ENCODE results near the gene GPR61.

GPR61 gene

GRCh38 chr1:109503935-109504334 lies 35.7 kb upstream of the GPR61 start:
- Histone ChIP-seq H2BK12ac (ENCODE audit: low read length) (no peak overlapping the region), H3K27me3 (ENCODE audit: control insufficient read depth in 3 of 3, insufficient read depth in 3 of 3, low read depth in 1 of 3, low read length in 3 of 3) (peaks cover 0 to under 1% (median 0%) of the 10 kb centered on the region in 3 experiments), H3K23ac (ENCODE audit: low read depth, low read length, poor library complexity) (no peak overlapping the region), H4K8ac (ENCODE audit: low read depth, low read length) (no peak overlapping the region), H2BK5ac (ENCODE audit: low read length) (no peak overlapping the region), H3K18ac (ENCODE audit: low read length) (no peak overlapping the region), H2AK5ac (ENCODE audit: low read depth, low read length) (no peak overlapping the region), H2AFZ (ENCODE audit: low read length) (no peak overlapping the region), H3K9me3 (replicated peaks in 1 of 2; ENCODE audit: control insufficient read depth in 2 of 2, insufficient read depth in 1 of 2, low read depth in 1 of 2, low read length in 2 of 2) (no peaks in the 10 kb centered on the region), H3K79me1 (ENCODE audit: low read depth, low read length) (no peaks in the 10 kb centered on the region), H3K36me3 (replicated peaks in 1 of 2; ENCODE audit: control insufficient read depth in 2 of 2, insufficient read depth in 2 of 2, low read length in 2 of 2) (peaks cover 5 to 14% of the 10 kb centered on the region in 2 donors), H3K4me2 (ENCODE audit: insufficient read depth, low read length, poor library complexity, severe bottlenecking) (no peak overlapping the region), H3K4me3 (ENCODE audit: low read length in 2 of 2) (no peak overlapping the region), H2BK120ac (ENCODE audit: low read depth, low read length) (no peak overlapping the region), H3K9ac (ENCODE audit: low read depth, low read length, poor library complexity) (no peak overlapping the region), H3K4me1 (ENCODE audit: control insufficient read depth in 2 of 2, insufficient read depth in 1 of 2, low read depth in 1 of 2, low read length in 2 of 2) (peaks cover 3 to 11% of the 10 kb centered on the region in 2 donors), H2BK15ac (ENCODE audit: low read length) (no peak overlapping the region), H3K4ac (ENCODE audit: low read length) (no peak overlapping the region), H3K14ac (ENCODE audit: low read length) (no peak overlapping the region), H3K27ac (replicated peaks; ENCODE audit: low read length) (no peak overlapping the region), H4K91ac (ENCODE audit: low read depth, low read length, poor library complexity) (no peak overlapping the region)
- no peak for DNase-seq (ENCODE audit: low spot score)
- no CpG with 5 or more reads among the region's 5 CpGs for WGBS, 2 donors (ENCODE audit: extremely low coverage in 2 of 2, insufficient read length in 2 of 2, insufficient replicate concordance in 1 of 2)

GRCh38 chr1:109504974-109505373 lies 34.7 kb upstream of the GPR61 start:
- H3K9me3 ChIP-seq (replicated peaks in 1 of 2; ENCODE audit: control insufficient read depth in 2 of 2, insufficient read depth in 1 of 2, low read depth in 1 of 2, low read length in 2 of 2): no peaks in the 10 kb centered on the region
- no peak overlapping the region for H2AFZ ChIP-seq (ENCODE audit: low read length)
- H3K79me1 ChIP-seq (ENCODE audit: low read depth, low read length): no peaks in the 10 kb centered on the region
- H3K4me3 ChIP-seq (ENCODE audit: low read length in 2 of 2): no peak overlapping the region
- H3K4me1 ChIP-seq (ENCODE audit: control insufficient read depth in 2 of 2, insufficient read depth in 1 of 2, low read depth in 1 of 2, low read length in 2 of 2): peaks cover 7 to 10% of the 10 kb centered on the region in 2 donors
- peaks cover 0 to 2% (median 0%) of the 10 kb centered on the region in 3 experiments for H3K27me3 ChIP-seq (ENCODE audit: control insufficient read depth in 3 of 3, insufficient read depth in 3 of 3, low read depth in 1 of 3, low read length in 3 of 3)
- DNase-seq (ENCODE audit: low spot score): no peak
- H3K27ac ChIP-seq (replicated peaks; ENCODE audit: low read length): no peak overlapping the region
- H4K8ac ChIP-seq (ENCODE audit: low read depth, low read length): no peak overlapping the region
- H4K91ac ChIP-seq (ENCODE audit: low read depth, low read length, poor library complexity): no peak overlapping the region
- no peak overlapping the region for H3K14ac ChIP-seq (ENCODE audit: low read length)
- WGBS, 2 donors (ENCODE audit: extremely low coverage in 2 of 2, insufficient read length in 2 of 2, insufficient replicate concordance in 1 of 2): no CpG with 5 or more reads among the region's 1 CpG
- H2BK12ac ChIP-seq (ENCODE audit: low read length): no peak overlapping the region
- H2BK15ac ChIP-seq (ENCODE audit: low read length): no peak overlapping the region
- H3K36me3 ChIP-seq (replicated peaks in 1 of 2; ENCODE audit: control insufficient read depth in 2 of 2, insufficient read depth in 2 of 2, low read length in 2 of 2): peaks cover 5 to 8% of the 10 kb centered on the region in 2 donors
- H2BK5ac ChIP-seq (ENCODE audit: low read length): no peak overlapping the region
- H3K4me2 ChIP-seq (ENCODE audit: insufficient read depth, low read length, poor library complexity, severe bottlenecking): no peak overlapping the region
- H2AK5ac ChIP-seq (ENCODE audit: low read depth, low read length): no peak overlapping the region
- no peak overlapping the region for H3K23ac ChIP-seq (ENCODE audit: low read depth, low read length, poor library complexity)
- H3K9ac ChIP-seq (ENCODE audit: low read depth, low read length, poor library complexity): no peak overlapping the region
- H3K4ac ChIP-seq (ENCODE audit: low read length): no peak overlapping the region
- no peak overlapping the region for H2BK120ac ChIP-seq (ENCODE audit: low read depth, low read length)
- no peak overlapping the region for H3K18ac ChIP-seq (ENCODE audit: low read length)

GRCh38 chr1:109508001-109508872 lies 31.4 kb upstream of the GPR61 start:
- H3K36me3 ChIP-seq (replicated peaks in 1 of 2; ENCODE audit: control insufficient read depth in 2 of 2, insufficient read depth in 2 of 2, low read length in 2 of 2): no peaks in the 10 kb centered on the region
- peaks cover 0 to 15% (median 8%) of the 10 kb centered on the region in 3 experiments for H3K27me3 ChIP-seq (ENCODE audit: control insufficient read depth in 3 of 3, insufficient read depth in 3 of 3, low read depth in 1 of 3, low read length in 3 of 3)
- no peak overlapping the region for H4K8ac ChIP-seq (ENCODE audit: low read depth, low read length)
- H2BK120ac ChIP-seq (ENCODE audit: low read depth, low read length): no peak overlapping the region
- no peak overlapping the region for H2AFZ ChIP-seq (ENCODE audit: low read length)
- H3K23ac ChIP-seq (ENCODE audit: low read depth, low read length, poor library complexity): peak overlapping the region; percentile 11
- no peak overlapping the region for H3K4me2 ChIP-seq (ENCODE audit: insufficient read depth, low read length, poor library complexity, severe bottlenecking)
- H2BK15ac ChIP-seq (ENCODE audit: low read length): peak overlapping the region; percentile 39
- peaks cover 7 to 9% of the 10 kb centered on the region in 2 donors for H3K4me1 ChIP-seq (ENCODE audit: control insufficient read depth in 2 of 2, insufficient read depth in 1 of 2, low read depth in 1 of 2, low read length in 2 of 2)
- no peak for DNase-seq (ENCODE audit: low spot score)
- peak overlapping the region; percentile 21 to 56 for H3K4me3 ChIP-seq (ENCODE audit: low read length in 2 of 2)
- H2BK12ac ChIP-seq (ENCODE audit: low read length): no peak overlapping the region
- no peak overlapping the region for H4K91ac ChIP-seq (ENCODE audit: low read depth, low read length, poor library complexity)
- no peak overlapping the region for H2BK5ac ChIP-seq (ENCODE audit: low read length)
- H2AK5ac ChIP-seq (ENCODE audit: low read depth, low read length): peak overlapping the region; percentile 78
- no peaks in the 10 kb centered on the region for H3K9me3 ChIP-seq (replicated peaks in 1 of 2; ENCODE audit: control insufficient read depth in 2 of 2, insufficient read depth in 1 of 2, low read depth in 1 of 2, low read length in 2 of 2)
- WGBS, 2 donors (ENCODE audit: extremely low coverage in 2 of 2, insufficient read length in 2 of 2, insufficient replicate concordance in 1 of 2): no CpG with 5 or more reads among the region's 25 CpGs
- no peak overlapping the region for H3K14ac ChIP-seq (ENCODE audit: low read length)
- no peak overlapping the region for H3K27ac ChIP-seq (replicated peaks; ENCODE audit: low read length)
- H3K4ac ChIP-seq (ENCODE audit: low read length): no peak overlapping the region
- H3K9ac ChIP-seq (ENCODE audit: low read depth, low read length, poor library complexity): no peak overlapping the region
- no peaks in the 10 kb centered on the region for H3K79me1 ChIP-seq (ENCODE audit: low read depth, low read length)
- H3K18ac ChIP-seq (ENCODE audit: low read length): peak overlapping the region; percentile 45

GRCh38 chr1:109508873-109509175 lies 30.8 kb upstream of the GPR61 start:
- Histone ChIP-seq H4K91ac (ENCODE audit: low read depth, low read length, poor library complexity) (no peak overlapping the region), H2BK5ac (ENCODE audit: low read length) (no peak overlapping the region), H3K9ac (ENCODE audit: low read depth, low read length, poor library complexity) (peak overlapping the region; percentile 94), H2BK120ac (ENCODE audit: low read depth, low read length) (no peak overlapping the region), H3K79me1 (ENCODE audit: low read depth, low read length) (no peaks in the 10 kb centered on the region), H3K14ac (ENCODE audit: low read length) (no peak overlapping the region), H3K9me3 (replicated peaks in 1 of 2; ENCODE audit: control insufficient read depth in 2 of 2, insufficient read depth in 1 of 2, low read depth in 1 of 2, low read length in 2 of 2) (no peaks in the 10 kb centered on the region), H2AK5ac (ENCODE audit: low read depth, low read length) (peak overlapping the region; percentile 85), H2BK15ac (ENCODE audit: low read length) (peak overlapping the region; percentile 39), H2AFZ (ENCODE audit: low read length) (peak overlapping the region; percentile 90), H3K4ac (ENCODE audit: low read length) (no peak overlapping the region), H3K18ac (ENCODE audit: low read length) (peak overlapping the region; percentile 45), H3K23ac (ENCODE audit: low read depth, low read length, poor library complexity) (peak overlapping the region; percentile 92), H3K27me3 (ENCODE audit: control insufficient read depth in 3 of 3, insufficient read depth in 3 of 3, low read depth in 1 of 3, low read length in 3 of 3) (peaks cover 0 to 15% (median 8%) of the 10 kb centered on the region in 3 experiments), H3K4me1 (ENCODE audit: control insufficient read depth in 2 of 2, insufficient read depth in 1 of 2, low read depth in 1 of 2, low read length in 2 of 2) (peaks cover 7 to 9% of the 10 kb centered on the region in 2 donors), H3K4me2 (ENCODE audit: insufficient read depth, low read length, poor library complexity, severe bottlenecking) (peak overlapping the region; percentile 70), H2BK12ac (ENCODE audit: low read length) (no peak overlapping the region), H3K27ac (replicated peaks; ENCODE audit: low read length) (no peak overlapping the region), H4K8ac (ENCODE audit: low read depth, low read length) (no peak overlapping the region), H3K36me3 (replicated peaks in 1 of 2; ENCODE audit: control insufficient read depth in 2 of 2, insufficient read depth in 2 of 2, low read length in 2 of 2) (no peaks in the 10 kb centered on the region), H3K4me3 (ENCODE audit: low read length in 2 of 2) (peak overlapping the region; percentile 56 to 95)
- no CpG with 5 or more reads among the region's 7 CpGs for WGBS, 2 donors (ENCODE audit: extremely low coverage in 2 of 2, insufficient read length in 2 of 2, insufficient replicate concordance in 1 of 2)
- no peak for DNase-seq (ENCODE audit: low spot score)
